ENCODE measurements around the gene CAP1.
A peak's percentile ranks its signal among the peaks of the same experiment; 100 is the strongest.
"Not testable (repeated sequence)": the region's sequence is repeated elsewhere in the genome, so short reads cannot be mapped to it uniquely, and the experiment has no call there.

The CAP1 gene, protein sequence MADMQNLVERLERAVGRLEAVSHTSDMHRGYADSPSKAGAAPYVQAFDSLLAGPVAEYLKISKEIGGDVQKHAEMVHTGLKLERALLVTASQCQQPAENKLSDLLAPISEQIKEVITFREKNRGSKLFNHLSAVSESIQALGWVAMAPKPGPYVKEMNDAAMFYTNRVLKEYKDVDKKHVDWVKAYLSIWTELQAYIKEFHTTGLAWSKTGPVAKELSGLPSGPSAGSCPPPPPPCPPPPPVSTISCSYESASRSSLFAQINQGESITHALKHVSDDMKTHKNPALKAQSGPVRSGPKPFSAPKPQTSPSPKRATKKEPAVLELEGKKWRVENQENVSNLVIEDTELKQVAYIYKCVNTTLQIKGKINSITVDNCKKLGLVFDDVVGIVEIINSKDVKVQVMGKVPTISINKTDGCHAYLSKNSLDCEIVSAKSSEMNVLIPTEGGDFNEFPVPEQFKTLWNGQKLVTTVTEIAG

DNA sequence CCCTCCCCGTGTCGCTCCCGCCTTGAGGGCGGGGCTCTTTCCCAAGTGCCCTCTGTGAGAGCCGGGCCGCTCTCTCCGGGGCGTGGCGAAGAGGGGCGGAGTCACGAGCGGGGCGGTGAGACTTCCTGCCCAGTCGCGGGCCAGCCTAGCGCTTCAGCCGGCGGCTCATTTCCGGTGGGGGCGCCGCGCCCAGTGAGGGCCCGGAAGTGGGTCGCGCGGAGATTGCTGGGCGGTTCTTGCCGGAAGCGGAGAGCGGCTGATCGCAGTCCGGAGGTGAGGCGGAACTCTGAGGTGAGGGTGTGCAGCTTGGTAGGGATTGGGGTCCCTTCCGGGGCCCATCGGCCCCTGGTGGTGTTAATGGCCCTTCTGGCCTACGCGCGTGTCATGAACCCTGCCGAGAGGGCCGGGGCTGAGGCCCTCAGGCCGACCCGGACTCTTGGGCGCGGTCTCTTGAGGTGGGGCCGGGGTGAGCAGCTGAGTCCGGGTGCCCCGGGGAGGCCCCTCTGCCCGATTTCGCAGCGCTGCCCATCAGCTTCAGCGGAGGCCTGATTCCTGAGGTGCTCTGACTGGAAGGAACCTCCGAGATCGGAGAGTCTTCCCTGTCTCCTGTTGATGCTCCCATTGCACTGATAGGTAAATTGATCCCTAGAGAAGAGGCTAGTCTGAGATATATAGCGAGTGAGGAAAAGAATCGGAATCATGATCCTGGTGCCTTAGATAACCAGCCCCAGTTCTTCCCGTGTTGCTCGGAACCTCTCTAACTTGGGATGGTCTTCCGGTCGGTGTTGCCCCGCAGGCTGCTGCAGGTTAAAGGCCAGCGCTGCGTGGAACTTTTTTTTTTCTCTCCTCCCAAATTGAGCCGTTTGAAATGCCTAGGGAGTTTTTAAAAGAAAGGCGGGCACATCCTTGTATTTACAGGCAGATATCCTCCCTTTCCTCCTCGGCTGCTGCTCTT, at the start of gene CAP1:
Gene CAP1, plus strand, starts transcription at position 219 of the 955 bp plus-strand sequence. CDS start 18,618 bp downstream, outside the sequence.
- peak; percentile 98 to 99 (median 99) for DNase-seq (ENCODE audit: low read depth in 3 of 3, low spot score in 1 of 3)

DNA sequence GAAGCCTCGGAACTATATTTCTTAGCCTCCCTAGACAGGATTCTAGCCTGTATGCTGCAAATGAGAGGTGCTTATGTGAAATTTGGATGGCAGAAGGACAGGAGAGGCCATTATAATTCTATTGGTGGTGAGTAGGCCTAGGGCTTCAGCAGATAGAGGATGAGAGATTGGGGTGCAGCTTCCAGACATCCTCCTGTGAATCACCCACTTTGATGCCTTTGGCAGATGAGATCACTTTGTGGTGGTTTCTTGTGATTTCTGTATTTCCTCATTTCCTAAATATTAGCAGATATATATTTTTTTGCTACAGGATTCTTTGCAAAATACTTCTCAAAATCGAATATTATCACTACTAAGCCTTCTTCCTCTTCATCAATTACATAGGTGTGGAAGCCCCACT, 48.3 kb upstream of the CAP1 start:
- no peak for DNase-seq (ENCODE audit: low read depth in 3 of 3, low spot score in 1 of 3)

DNA sequence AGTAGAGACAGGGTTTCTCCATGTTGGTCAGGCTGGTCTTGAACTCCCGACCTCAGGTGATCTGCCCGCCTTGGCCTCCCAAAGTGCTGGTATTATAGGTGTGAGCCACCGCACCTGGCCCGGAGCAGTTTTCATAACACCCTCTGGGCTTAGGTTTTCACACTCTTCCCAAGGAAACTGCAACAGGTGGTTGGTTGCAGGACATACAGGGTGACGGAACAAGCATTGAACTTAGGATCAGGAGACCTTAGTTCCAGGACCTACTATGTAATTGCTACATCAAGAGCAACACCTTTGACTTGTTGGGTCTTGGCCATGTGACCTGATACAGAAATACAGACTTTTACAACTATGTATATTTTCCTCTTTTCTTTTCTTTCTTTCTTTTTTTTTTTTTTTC, 47.6 kb upstream of the CAP1 start:
- DNase-seq (ENCODE audit: low read depth in 3 of 3, low spot score in 1 of 3): no peak

GRCh38 chr1:39995973-39996393, 44.5 kb upstream of the CAP1 start:
- DNase-seq (ENCODE audit: low read depth in 3 of 3, low spot score in 1 of 3): no peak

DNA sequence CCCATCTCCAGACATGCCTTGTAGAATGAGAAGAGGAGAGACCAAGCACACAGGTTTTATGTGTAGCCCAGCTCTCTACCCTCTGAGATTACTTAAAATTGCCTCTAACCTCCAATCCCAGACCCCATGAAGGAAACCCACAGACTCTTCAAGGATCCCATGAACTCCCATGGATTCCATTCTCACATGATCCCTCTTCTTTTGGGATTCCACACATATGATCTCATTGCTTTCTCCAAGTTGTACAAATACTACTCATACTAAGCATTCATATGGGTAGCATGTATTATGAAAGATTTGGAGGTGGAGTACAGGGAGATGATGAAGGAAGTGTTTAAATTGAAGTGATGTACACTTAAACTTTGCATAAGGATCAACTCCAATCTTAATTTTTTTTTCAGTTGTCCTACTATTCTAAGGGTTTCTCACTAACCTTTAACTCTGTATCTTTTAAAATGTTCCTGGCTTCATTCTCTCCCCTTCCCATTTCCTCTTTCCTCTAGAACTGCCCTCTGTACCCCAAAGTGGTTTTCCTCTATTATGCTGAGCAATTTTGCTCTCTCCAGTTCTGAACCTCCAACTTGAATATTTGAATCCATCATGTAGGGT, 44.0 kb upstream of the CAP1 start:
- no peak for DNase-seq (ENCODE audit: low read depth in 3 of 3, low spot score in 1 of 3)

GRCh38 chr1:40001456-40001855, 39.1 kb upstream of the CAP1 start:
- no peak for DNase-seq (ENCODE audit: low read depth in 3 of 3, low spot score in 1 of 3)

DNA sequence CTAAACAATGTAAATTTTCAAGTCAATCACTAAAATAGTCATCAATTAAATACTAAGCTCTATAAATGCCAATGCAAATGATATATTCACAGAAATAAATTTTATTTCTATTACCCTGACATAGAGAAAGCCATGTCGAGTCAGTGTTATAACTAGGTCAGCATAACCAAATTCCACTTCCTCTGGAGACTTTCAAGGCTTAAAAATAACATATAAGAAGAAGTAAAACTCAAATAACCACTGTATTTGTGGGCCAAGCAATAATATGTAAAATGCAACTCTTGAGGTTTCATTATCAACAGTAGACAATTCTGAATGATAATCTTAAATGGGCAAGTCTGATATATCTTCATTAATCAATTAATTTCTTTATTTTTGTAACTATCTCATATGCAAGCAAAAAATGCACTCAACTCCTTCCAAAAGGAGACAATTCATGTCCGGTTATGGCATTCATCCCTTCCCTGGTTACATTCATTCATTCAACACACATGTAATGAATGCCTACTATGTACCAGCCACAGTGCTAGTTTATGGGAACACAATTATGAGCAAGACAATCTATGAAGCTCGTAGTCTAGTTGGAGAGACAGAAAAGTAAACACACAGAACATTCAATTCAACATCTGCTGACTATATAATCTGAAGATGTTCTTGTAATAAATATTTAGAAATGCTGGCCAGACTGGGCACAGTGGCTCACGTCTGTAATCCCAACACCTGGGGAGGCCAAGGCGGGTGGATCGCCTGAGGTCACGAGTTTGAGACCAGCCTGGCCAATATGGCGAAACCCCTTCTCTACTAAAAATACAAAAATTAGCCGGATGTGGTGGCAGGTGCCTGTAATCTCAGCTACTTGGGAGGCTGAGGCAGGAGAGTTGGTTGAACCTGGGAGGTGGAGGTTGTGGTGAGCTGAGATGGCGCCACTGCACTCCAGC, 37.1 kb upstream of the CAP1 start:
- no peak for DNase-seq (ENCODE audit: low read depth in 3 of 3, low spot score in 1 of 3)

DNA sequence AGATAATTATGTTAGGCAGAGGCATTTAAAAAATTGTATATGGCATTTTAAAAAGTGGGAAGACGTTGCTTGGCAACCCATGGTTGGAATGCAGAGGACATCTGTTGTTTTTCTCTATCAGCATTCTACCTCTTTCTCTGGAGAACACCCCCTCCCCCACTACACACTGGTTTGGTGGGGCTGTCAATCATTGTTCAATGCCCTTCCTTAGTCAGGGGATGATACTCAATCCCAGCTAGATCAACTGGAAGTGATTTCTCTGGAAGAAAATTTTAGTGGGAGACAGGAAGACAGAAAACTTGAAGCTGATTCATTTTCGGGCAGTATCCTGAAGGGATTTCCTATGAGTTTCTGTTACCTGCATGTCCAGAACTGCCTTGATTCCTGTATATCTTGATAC, 35.7 kb upstream of the CAP1 start:
- no peak for DNase-seq (ENCODE audit: low read depth in 3 of 3, low spot score in 1 of 3)

DNA sequence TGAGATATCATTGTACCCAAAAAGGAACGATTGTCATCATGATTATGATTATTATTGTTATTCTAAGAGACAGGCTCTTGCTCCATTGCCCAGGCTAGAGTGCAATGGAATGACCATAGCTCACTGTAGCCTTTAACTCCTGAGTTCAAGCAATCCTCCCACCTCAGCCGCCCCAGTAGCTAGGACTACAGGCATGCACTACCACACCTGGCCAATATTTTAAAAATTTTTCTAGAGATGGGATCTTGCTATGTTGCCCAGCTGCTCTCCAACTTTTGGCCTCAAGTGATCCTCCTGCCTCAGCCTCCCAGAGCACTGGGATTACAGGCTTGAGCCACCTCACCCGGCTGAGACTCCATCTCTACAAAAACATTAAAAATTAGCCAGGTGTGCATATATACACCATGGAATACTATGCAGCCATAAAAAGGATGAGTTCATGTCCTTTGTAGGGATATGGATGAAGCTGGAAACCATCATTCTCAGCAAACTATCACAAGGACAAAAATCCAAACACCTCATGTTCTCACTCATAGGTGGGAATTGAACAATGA, 33.0 kb upstream of the CAP1 start:
- not testable (repeated sequence) for DNase-seq (ENCODE audit: low read depth in 3 of 3, low spot score in 1 of 3)

DNA sequence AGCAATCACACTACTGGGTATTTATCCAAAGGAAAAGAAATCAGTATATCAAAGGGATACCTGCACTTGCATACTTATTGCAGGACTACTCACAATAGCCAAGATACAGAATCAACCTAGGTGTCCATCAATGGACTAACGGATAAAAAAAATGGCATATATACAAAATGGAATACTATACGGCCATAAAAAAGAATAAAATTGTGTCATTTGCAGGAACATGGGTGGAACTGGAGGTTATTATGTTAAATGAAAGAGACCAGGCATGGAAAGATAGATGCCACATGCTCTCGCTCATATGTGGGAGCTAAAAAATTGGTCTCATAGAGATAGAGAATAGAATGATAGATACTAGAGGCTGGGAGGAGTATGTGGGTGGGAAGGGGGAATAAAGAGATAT, 29.3 kb upstream of the CAP1 start:
- DNase-seq (ENCODE audit: low read depth in 3 of 3, low spot score in 1 of 3): no peak

DNA sequence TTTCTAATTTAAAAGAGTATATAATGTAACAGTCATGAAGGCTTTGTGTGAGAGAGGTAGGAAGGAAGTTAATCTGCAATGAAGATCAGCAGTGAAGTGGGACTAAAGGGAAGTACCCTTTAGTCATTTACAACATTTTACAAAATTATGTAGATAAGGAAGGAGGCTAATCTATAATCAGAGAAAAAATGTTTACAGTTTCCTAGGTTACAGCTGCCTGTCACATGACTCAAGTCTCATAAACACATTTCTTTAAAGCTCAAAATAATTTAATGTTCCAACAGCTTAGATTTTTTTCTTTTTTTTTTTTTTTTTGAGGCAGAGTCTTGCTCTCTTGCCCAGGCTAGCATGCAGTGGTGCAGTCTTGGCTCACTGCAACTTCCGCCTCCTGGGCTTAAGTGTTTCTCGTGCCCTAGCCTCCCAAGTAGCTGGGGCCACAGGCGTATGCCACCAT, 26.2 kb upstream of the CAP1 start:
- DNase-seq (ENCODE audit: low read depth in 3 of 3, low spot score in 1 of 3): no peak

DNA sequence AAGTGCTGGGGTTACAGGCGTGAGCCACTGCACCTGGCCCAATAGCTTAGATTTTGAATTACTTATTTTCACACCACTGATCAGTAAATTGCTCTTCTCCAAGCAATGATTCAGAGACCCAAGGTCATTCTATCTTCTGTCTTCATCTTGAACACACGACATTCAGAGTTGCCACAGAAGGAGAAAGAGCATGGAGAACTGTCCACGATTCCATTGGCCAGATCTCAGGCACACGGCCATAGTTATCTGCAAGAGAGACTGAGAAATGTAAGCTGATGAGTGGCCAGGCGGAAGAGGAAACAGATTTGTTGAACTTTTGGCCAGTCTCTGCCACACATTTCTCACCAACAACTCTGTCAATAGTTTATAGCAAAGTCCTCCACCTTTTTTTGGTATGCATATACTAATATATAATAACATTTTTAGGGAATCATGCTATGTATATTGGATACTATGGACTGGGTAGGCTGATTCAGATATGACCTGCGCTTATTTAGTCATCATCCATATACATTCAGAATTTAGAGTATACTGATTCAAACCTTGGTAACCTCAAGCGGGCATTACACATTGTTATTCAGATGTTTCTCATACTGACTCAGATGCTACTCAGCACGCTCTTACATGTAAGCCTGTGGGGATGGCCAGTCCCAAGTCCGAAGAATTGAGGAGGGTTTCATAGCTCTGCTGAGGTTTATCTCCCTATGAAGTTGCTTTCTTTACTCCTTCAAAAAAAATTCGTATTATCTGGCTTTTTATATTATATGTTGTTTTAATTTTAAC, 25.5 kb upstream of the CAP1 start:
- no peak for DNase-seq (ENCODE audit: low read depth in 3 of 3, low spot score in 1 of 3)

DNA sequence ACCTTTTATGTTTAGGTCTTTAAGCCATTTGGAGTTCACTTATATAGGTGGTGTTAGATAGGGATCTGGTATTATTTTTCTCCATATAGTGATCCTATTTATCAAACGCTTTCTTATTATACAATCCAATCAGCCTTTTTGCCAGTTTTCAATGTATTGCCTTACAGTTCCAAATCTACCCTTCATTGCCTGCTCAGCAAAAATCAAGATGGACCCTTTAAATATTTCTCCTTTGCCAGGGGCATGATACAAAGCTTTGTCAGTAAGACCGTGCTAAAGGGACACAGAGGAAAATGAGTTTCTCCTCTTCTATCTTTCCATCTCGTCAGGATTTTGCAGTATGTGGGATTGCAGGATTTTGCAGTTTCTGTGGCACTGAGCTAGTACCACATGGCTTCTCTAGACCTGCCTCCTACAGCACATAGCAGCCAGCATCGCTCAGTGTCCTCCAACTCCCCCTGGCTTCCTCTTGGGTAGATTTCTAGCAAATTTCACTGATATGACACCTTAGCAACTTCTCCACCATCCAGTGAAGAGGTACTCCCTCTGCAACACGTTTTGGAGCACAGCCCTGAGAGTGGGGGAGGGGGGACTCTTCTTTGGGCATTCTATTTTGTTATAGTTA, 22.5 kb upstream of the CAP1 start:
- DNase-seq (ENCODE audit: low read depth in 3 of 3, low spot score in 1 of 3): no peak

GRCh38 chr1:40020447-40021085, 20.0 kb upstream of the CAP1 start:
- no peak for DNase-seq (ENCODE audit: low read depth in 3 of 3, low spot score in 1 of 3)

- DNase-seq (ENCODE audit: low read depth in 3 of 3, low spot score in 1 of 3): no peak
Measured at GRCh38 chr1:40023379-40023944, 17.1 kb upstream of the CAP1 start.

GRCh38 chr1:40024671-40025070, 15.9 kb upstream of the CAP1 start:
- DNase-seq (ENCODE audit: low read depth in 3 of 3, low spot score in 1 of 3): no peak

GRCh38 chr1:40027647-40028046, 12.9 kb upstream of the CAP1 start:
- DNase-seq (ENCODE audit: low read depth in 3 of 3, low spot score in 1 of 3): no peak

GRCh38 chr1:40029608-40030007, 10.9 kb upstream of the CAP1 start:
- DNase-seq (ENCODE audit: low read depth in 3 of 3, low spot score in 1 of 3): no peak

Measured in stimulated activated CD4-positive, alpha-beta T cell treated with anti-CD3 and anti-CD28 coated beads, TNF-alpha, amount 100 ng/mL, for 1 hour (primary cell).